SJCRH30 (cell line): Measurements from ENCODE around the gene C20orf204. TPM values are rescaled to one million over a fixed set of nuclear protein-coding genes. Genes with fewer than 3 reads are reported as not detected.
"Not testable (repeated sequence)": the region's sequence is repeated elsewhere in the genome, so short reads cannot be mapped to it uniquely, and the experiment has no call there.

Source experiments
- DNase-seq, 2 experiments: peaks; one replicate each; pipeline ENCODE4 v3.0.0-alpha.2; 2015 to 2020
- H3K27ac ChIP-seq: fragments of 250-450 bp; sonication (Bioruptor Pico); 2 replicates; pipeline ENCODE4 v1.5.1; 2020; ENCODE audit warnings: mild to moderate bottlenecking, moderate library complexity
- H3K27me3 ChIP-seq: fragments of 250-450 bp; sonication (Bioruptor Pico); 2 replicates; pipeline ENCODE4 v1.5.1; 2020; ENCODE audit warnings: mild to moderate bottlenecking, moderate library complexity
- H3K36me3 ChIP-seq: fragments of 250-450 bp; sonication (Bioruptor Pico); 2 replicates; pipeline ENCODE4 v1.5.1; 2020; ENCODE audit warnings: mild to moderate bottlenecking, moderate library complexity
- H3K4me1 ChIP-seq: fragments of 250-450 bp; sonication (Bioruptor Pico); 2 replicates; pipeline ENCODE4 v1.5.1; 2020; ENCODE audit warnings: mild to moderate bottlenecking, moderate library complexity
- H3K4me3 ChIP-seq: fragments of 250-450 bp; sonication (Bioruptor Pico); 2 replicates; pipeline ENCODE4 v1.5.1; 2020; ENCODE audit warnings: mild to moderate bottlenecking, moderate library complexity
- H3K9me3 ChIP-seq: fragments of 250-450 bp; sonication (Bioruptor Pico); replicated peaks from 2 replicates; pipeline ENCODE4 v1.5.1; 2020; ENCODE audit warnings: mild to moderate bottlenecking, moderate library complexity
- total RNA-seq: library from RNA; depleted of rRNA; stranded (reverse); fragments of >200 nt; shearing (Covaris generic); gene quantifications from 2 replicates; pipeline ENCODE4 v1.2.3, GENCODE V29; 2014; rRNA removed

Gene C20orf204
- total RNA-seq, 1 experiment from 2014 or later: 3.0 TPM

- Histone ChIP-seq H3K4me3 (no peak within 1 kb of the TSS), H3K36me3 (no peaks in the 10 kb centered on the region), H3K27ac (no peak within 1 kb of the TSS), H3K9me3 (0 out of 2 replicates have a peak, but pooled peaks cover 4% of the 10 kb centered on the region), H3K27me3 (peaks cover 35% of the 10 kb centered on the region), H3K4me1 (peaks cover 9% of the 10 kb centered on the region; the same call in 1 of the 2 replicates)
- no peak for DNase-seq
Observed at GRCh38 chr20:64083804-64084684, 48.1 kb downstream of the C20orf204 start, which contains the start of gene LKAAEAR1. TSS of gene LKAAEAR1 (minus strand) at chr20:64084398. CDS start at chr20:64084219, 179 bp downstream.

- no peaks in the 10 kb centered on the region for H3K36me3 ChIP-seq
- peaks cover 9% of the 10 kb centered on the region; the same call in 1 of the 2 replicates for H3K4me1 ChIP-seq
- DNase-seq: no peak
- H3K9me3 ChIP-seq: 0 out of 2 replicates have a peak, but pooled peaks cover 4% of the 10 kb centered on the region
- H3K4me3 ChIP-seq: no peak overlapping the region
- peaks cover 35% of the 10 kb centered on the region for H3K27me3 ChIP-seq
- H3K27ac ChIP-seq: no peak overlapping the region
Observed at GRCh38 chr20:64084685-64085152, 48.7 kb downstream of the C20orf204 start.

- H3K27ac ChIP-seq: no peak overlapping the region
- H3K4me3 ChIP-seq: no peak overlapping the region
- H3K36me3 ChIP-seq: no peaks in the 10 kb centered on the region
- DNase-seq: no peak
- H3K9me3 ChIP-seq: 0 out of 2 replicates have a peak, but pooled peaks cover 4% of the 10 kb centered on the region
- H3K27me3 ChIP-seq: peaks cover 33% of the 10 kb centered on the region
- H3K4me1 ChIP-seq: peaks cover 7% of the 10 kb centered on the region; the same call in 1 of the 2 replicates
Observed at GRCh38 chr20:64086801-64087200, 50.8 kb downstream of the C20orf204 start.

GRCh38 chr20:64087226-64087825 is 51.3 kb downstream of the C20orf204 start:
- H3K27me3 ChIP-seq: peaks cover 38% of the 10 kb centered on the region

GRCh38 chr20:64088586-64088985 is 52.6 kb downstream of the C20orf204 start:
- H3K4me1 ChIP-seq, DNase-seq, H3K27ac ChIP-seq, H3K36me3 ChIP-seq, H3K4me3 ChIP-seq, H3K9me3 ChIP-seq: not testable (repeated sequence)
- H3K27me3 ChIP-seq: peaks cover 39% of the 10 kb centered on the region

More at GRCh38 chr20:64087226-64087825, 51.3 kb downstream of the C20orf204 start:
- H3K4me3 ChIP-seq, H3K27ac ChIP-seq, H3K36me3 ChIP-seq, H3K4me1 ChIP-seq, H3K9me3 ChIP-seq, DNase-seq: not testable (repeated sequence)

Other genes with a start within 250 kb of the C20orf204 start
- 4.0 and 5.0 TPM in 2 replicates for gene ZBTB46, start 204.9 kb upstream of the C20orf204 start, total RNA-seq
- gene ABHD16B, start 174.7 kb upstream of the C20orf204 start, total RNA-seq: not detected in 2 replicates
- 96.4 and 105 TPM in 2 replicates for gene TPD52L2, start 170.9 kb upstream of the C20orf204 start, total RNA-seq
- gene DNAJC5, start 141.1 kb upstream of the C20orf204 start, total RNA-seq: 79.6 and 81.1 TPM in 2 replicates
- gene UCKL1, start 79.8 kb upstream of the C20orf204 start, total RNA-seq: 27.1 and 35.0 TPM in 2 replicates
- 19.1 and 19.6 TPM in 2 replicates for gene ZNF512B, start 66.3 kb upstream of the C20orf204 start, total RNA-seq
- 0.08 TPM in 1 of 2 replicates, not detected in the other for gene SAMD10, start 56.5 kb upstream of the C20orf204 start, total RNA-seq
- 70.1 and 71.9 TPM in 2 replicates for gene PRPF6, start 55.0 kb upstream of the C20orf204 start, total RNA-seq
- 0.13 and 0.14 TPM in 2 replicates for gene SOX18, start 13.5 kb downstream of the C20orf204 start, total RNA-seq
- 12.6 and 16.9 TPM in 2 replicates for gene TCEA2, start 27.0 kb downstream of the C20orf204 start, total RNA-seq
- gene RGS19, start 43.3 kb downstream of the C20orf204 start, total RNA-seq: 17.2 and 18.8 TPM in 2 replicates
- 0.28 and 0.43 TPM in 2 replicates for gene OPRL1, start 43.9 kb downstream of the C20orf204 start, total RNA-seq
- not detected in 2 replicates for gene LKAAEAR1, start 48.2 kb downstream of the C20orf204 start, total RNA-seq
- gene NPBWR2, start 71.4 kb downstream of the C20orf204 start, total RNA-seq: not detected in 2 replicates
- gene MYT1, start 128.3 kb downstream of the C20orf204 start, total RNA-seq: 0.10 TPM in 1 of 2 replicates, not detected in the other
- 24.2 and 31.0 TPM in 2 replicates for gene PCMTD2, start 219.6 kb downstream of the C20orf204 start, total RNA-seq